Left forelimb (tissue), 1 donor: Measurements from ENCODE around the gene MYCBP.
"Not testable (repeated sequence)": the region's sequence is repeated elsewhere in the genome, so short reads cannot be mapped to it uniquely, and the experiment has no call there.

Experiments used
- DNase-seq: peaks from one replicate; pipeline ENCODE4 v3.0.0-alpha.2; 2018; ENCODE audit warnings: low spot score

Gene MYCBP, protein sequence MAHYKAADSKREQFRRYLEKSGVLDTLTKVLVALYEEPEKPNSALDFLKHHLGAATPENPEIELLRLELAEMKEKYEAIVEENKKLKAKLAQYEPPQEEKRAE

DNA sequence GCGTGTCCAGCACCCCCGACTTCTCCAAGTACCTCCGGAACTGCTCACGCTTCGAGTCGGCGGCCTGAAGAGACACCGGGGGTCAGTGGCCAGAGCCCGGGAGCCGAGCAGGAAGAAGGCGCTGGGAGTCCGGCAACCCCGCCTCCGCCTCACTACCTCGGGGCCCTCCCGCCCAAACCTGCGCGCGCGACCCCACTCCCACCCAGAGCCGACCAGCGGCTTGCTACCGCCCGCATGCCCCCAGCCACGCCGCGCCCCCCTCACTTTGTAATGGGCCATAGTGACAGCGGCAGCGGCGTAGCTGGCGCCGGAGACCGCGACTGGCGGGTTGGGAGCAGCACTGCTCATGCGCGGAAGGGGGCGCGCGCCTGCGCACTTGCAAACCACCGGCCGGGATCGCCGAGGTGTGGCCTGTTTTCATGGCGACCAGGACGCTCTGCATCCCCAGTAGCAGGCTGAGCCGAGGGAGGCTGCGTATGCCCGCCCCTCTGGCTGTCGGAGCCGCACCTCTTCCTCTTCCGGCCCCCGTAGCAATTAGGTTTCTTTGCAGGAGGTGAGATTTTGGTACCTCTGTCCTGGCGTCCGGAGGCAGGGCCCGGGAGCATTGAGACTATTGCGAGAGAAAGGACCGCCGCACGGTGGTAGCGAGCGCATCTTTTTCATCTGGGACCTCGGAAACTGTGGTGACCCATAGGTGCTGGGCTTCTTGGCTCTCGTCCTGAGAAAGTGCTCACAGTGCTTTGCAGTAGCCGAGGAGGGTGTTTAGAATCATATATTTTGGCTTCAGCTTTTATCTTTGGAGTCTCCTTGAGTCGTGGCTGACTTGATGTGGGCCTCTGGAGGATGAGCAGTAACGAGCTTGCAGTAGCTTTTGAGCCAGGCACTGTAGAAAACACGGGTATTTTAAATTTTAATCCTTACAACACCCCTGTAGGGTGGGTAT, at the start of gene MYCBP:
TSS of gene MYCBP (minus strand) at position 322 of the 943 bp plus-strand sequence. CDS start at position 279, 43 bp downstream.
- DNase-seq = peak; percentile 98

DNA sequence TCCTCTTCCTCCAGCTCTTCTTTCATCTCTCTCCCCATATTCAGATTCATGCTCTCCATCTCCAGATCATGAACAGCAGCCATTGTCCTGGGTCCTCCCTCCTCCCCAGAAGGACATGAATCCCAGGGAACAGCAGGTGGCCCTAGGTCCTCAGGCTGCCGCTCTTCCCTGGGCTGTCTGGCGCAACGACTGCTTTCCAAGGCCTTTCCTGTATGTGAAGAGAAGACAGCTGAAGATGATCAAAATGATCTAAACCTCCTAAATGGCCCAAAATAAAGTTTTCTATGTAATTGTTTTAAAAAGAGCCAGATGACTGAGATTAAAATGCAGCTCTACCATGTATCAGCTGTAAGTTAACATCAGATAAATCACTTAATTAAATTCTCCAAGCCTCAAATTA, 46.0 kb upstream of the MYCBP start:
- DNase-seq = no peak

DNA sequence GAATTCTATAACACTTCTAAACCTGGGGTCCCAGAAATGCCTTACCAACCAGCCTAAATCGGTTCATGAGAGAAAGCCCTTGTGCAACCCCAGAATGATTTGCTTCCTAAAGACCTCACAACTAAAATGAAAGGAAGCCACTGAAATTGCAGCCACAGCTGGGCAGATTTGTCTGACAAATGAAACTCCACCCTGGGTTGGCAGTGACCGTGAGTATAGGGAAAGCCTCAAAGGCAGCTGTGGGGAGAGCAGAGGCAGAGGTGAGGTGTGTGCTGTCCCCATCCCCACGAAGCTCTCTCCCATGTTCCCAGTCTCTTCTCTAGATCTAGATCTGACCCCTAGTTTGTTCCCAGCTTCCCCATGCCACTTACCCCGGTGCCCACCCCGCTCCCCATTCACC, 45.4 kb upstream of the MYCBP start:
- no peak for DNase-seq

DNA sequence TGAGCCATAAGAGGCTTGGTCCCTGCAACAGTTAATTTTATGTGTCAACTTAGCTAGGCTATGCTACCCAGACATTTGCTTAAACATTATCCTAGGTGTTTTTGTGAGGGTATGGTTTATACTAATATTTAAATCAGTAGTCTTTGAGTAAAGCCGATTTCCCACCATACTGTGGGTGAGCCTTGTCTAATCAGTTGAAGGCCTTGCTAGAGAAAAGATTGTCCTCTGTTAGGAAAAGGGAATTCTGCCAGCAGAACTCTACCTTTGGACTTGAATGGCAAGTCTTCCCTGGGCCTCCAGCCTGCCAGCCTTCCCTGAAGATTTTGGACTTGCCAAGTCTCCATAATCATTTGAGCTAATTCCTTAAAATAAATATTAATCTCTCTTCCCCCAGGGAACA, 44.6 kb upstream of the MYCBP start:
- no peak for DNase-seq

DNA sequence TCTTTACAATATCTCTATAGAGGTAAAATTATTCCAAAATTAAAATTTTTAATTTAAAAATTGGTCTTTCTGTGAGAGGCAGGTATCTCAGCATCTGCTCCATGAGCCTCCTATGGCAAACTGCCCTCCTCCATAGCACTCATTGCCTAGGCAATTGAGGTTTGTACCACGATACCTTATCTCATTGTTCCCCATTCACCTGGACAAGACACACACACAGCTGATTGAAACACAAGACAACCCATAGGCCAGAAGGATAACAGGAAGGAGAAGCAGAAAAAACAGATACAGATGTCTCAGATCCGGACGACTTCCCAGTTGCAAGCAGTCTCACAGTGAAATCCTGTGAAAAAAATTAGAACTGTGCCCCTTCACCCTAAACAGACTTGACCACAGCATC, 44.2 kb upstream of the MYCBP start:
- no peak for DNase-seq

DNA sequence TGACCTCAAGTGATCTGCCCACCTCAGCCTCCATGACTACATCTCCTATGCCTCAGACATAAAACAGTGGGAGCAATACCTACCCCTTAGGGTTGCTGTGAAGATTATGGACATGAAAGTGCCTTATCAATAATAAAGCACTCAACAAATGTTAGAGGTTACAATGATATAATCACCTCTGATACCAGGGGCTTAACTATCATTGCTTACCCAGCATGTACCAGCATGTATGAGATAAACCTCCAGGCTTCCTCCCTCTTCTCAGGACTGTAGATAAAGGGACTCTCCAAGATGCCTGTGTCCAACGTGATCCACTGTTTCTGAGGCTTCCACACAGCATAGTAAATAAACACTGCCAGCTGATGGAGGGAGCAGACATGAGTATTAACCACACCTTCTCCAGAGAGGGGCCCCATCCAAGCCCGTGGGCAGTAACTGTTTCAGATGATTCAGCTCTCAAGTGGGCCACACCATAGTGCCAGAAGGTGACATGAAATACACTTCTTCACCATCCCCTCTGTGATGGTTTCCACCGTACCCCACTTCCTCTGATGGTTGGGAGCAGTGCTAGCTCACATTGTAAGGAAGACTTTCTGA, 42.3 kb upstream of the MYCBP start:
- no peak for DNase-seq

DNA sequence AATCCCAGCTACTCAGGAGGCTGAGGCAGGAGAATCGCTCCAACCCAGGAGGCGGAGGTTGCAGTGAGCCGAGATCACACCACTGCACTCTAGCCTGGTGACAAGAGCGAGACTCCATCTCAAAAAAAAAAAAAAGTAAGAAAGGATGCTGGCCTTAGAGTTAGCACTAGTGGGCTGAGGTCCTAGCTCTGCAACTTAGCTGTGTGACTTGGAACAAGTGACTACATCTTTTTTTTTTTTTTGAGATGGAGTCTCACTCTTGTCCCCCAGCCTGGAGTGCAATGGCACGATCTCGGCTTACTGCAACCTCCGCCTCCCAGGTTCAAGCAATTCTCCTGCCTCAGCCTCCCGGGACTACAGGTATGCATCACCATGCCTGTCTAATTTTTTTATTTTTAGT, 41.8 kb upstream of the MYCBP start:
- DNase-seq = not testable (repeated sequence)

DNA sequence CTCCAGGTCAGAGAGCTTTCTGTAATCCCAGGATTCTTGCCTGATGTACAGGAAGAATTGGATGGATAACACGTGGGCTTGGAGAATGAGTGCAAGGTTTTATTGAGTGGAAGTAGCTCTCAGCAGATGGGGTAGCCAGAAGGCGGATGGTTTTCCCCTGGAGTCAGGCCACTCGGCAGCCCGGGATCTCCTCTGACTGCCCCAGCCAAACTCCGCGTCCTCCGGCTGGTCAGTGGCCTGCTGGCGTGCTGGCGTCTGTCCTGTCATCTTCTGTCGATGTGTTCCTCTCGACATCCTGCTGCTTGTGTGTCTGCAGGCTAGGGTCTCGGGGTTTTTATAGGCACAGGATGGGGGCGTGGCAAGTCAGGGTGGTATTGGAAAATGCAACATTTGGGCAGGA, 35.7 kb upstream of the MYCBP start:
- no peak for DNase-seq

DNA sequence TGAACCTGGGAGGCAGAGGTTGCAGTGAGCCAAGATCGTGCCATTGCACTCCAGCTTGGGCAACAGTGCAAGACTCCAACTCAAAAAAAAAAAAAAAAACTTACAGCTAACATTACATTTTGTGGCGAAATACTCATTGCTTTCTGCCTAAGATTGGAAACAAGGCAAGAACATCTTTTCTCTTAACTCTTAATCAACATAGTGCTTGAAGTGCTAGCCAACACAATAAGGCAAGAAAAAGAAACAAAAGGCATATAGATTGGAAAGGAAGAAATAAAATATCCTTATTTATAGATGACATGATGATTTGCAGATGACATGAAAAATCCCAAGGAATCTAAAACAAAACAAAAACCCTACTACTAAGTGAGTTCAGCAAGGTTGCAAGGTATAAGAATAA, 32.8 kb upstream of the MYCBP start:
- no peak for DNase-seq

DNA sequence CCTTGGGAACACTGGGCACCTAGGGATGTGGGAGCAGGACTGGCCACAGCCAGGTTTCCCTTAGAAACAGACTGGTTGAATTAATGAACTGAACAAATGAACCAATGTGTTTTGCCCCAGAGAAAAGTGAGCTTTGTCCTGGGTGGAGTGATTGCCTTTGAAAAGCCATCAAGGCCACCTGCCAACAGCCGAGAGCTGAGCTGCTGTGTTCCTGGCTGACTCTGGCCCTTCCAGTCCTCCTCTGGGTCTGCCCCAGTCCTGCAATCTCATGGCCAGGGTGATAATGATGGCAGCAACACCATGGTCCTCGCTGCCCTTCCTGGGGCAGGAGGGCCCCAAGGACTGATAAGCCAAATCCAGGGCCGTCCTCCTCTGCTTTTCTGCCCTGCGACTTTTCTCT, 26.4 kb upstream of the MYCBP start:
- DNase-seq = no peak

DNA sequence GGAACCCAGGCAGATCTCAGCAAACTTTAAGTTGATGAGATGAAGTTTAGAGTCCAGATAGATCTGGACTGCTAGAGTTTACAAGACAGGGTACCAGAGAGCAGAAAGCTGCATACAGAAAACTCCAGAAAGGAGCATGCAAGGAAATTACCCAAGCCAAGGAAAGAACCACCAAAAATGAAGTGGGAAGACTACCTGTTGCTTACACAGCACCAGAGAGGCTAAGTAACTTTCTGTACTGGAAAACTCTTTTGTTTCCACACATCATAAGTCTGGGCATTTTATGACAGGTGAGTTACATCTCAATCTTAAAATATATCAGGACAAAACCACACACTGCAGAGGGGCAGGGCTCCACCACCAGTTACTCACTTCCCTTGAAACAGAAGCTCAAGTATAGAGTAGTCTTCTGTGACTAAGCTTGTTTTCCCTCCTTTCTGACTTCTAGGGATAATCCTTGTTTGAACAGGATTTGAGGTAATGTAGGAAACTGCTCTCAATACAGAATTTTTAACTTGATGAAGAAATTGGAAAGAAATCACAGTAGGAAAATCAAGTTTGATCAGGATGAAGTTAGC, 25.6 kb upstream of the MYCBP start:
- DNase-seq = no peak

DNA sequence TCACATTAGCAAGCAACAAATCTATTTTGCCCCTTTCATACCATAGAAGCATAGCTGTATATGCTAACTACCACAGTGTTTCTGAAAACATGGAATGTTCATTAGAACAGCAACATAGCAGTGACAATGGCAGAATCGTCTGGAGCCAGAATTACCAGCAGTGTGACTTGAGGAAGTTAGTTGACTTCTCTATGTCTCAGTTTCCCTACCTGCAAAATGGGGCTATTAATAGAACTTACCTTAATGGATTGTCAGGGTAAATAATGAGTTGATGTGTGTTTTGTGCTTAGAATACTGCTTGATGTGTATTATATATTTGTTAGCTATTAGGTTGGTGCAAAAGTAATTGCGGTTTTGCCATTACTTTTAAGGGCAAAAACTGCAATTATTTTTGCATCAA, 23.0 kb upstream of the MYCBP start:
- no peak for DNase-seq

DNA sequence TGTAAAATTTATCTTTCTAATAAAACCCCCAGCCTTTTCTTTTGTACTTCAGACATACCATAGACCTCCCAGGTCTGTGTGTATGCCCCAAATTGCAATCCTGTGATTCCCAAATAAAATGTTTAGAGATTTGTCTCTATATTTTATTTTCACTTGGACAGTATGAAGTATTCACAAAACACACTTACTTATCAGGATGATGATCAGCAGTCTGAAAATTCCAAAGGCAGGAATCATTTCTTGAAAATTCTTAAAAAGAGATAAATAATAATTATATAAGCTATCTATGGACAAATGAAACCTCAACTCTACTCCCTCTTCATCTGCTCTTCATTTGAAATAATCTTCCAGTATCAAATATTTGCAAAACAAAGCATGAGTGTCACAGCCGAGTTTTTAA, 19.8 kb upstream of the MYCBP start:
- no peak for DNase-seq

DNA sequence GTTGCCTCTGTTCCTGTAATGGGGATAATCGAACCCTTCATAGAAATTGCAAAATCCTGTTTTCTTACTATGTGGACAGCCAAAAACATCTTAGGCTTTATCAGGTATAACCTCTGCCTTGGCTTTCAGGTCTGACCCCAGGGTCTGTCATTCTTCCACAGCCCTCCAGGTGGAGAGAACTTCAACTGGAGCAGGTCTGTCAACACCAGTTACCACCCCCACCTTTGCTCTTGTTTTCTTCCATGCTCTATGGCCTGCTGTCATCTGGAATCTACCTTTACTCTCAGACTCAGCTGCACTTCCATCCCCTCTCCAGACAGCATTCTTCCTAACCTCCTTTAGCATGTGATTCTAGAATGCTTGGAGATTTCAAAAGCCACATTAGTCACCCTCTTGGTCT, 18.6 kb upstream of the MYCBP start:
- no peak for DNase-seq

DNA sequence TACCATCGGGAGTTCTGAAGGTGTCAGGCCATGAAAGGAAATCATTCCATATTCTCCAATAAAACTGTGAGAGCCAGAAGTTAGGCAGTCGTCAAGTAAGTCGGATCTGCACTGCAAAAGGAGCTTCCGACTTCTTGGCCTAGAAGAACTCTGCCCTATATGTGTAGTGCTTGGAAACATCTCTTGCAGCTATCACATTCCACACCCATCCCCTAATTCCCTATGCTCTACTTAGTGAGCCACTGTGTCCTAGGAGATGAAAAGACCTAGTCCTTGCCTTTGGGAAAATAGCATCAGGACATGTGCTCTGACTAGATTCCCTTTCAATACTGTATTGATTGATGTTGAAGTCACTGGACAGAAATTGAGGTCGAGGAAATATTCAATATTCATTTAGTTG, 16.4 kb upstream of the MYCBP start:
- DNase-seq = no peak

DNA sequence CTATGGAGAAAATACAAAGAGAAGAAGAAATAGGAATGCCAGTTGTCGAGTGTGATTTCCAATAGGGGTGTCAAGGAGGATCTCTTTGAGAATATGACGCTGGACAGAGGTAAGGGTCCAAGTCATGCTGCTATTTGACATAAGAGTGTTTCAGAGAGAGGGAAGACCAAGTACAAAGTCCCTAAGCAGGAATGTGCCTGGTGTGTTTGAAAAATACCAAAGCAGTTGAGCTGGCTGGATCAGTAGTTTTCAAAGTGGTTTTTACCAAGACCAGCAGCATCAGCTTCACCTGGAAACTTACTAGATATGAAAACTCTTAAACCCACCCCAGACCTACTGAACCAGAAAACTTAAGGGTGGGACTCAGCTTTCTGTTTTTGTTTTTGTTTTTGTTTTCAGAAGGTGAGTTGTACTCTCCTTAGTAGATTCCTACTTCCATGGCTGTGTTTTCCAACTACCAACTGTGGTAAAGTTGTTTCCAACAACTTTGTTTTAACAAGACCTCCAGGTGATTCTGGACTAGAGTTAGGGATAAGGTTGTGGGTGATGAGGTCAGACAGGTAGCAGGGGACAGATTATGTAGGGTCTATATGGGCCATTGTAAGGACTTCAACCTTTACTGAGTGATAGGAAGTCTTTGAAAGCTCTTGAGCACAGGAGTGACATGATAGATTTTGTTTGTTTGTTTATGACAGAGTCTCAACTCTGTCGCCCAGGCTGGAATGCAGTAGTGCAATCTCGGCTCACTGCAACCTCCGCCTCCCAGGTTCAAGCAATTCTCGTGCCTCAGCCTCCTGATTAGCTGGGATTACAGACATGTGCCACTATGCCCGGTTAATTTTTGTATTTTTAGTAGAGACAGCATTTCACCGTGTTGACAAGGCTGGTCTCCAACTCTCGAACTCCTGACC, 15.5 kb upstream of the MYCBP start:
- no peak for DNase-seq

DNA sequence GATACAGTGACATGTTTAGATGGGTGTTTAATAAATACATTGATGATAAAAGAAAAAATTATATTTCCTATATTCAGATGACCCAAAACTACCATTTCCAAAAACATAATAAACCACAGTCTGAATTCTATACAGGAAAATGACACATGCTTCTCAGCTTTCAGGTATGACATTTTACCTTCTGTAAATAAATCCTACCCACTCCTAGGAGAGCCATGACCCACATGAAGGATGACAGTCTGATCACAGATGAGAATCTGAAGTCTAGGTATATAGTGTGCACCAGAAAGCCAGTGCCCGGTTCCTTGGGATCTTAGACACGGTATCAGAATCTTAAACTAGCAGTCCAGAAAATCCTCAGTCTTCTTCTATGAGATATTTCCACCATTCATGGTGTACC, 11.9 kb upstream of the MYCBP start:
- no peak for DNase-seq

DNA sequence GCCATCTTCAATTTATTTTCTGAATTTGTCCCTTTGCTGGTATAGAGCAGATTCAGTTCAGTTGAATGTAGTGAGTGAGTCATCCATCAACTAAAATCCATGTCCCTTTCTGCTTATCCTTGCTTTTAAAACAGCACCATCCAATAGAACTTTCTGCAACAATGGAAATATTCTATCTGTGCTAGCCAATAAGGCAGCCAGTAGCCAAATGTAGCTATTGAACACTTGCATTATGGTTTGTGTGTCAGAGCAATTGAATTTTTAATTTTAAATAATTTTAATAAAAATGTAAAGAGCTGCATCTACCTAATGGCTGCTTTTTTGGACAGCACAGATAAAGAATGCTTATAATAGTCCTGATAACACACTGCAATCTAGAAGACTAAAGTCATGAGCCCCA, 8.3 kb upstream of the MYCBP start, which contains the start of gene GJA9:
TSS of gene GJA9 (minus strand) at position 101 of the 400 bp plus-strand sequence. CDS start 5,489 bp downstream, outside the sequence.
- no peak for DNase-seq

DNA sequence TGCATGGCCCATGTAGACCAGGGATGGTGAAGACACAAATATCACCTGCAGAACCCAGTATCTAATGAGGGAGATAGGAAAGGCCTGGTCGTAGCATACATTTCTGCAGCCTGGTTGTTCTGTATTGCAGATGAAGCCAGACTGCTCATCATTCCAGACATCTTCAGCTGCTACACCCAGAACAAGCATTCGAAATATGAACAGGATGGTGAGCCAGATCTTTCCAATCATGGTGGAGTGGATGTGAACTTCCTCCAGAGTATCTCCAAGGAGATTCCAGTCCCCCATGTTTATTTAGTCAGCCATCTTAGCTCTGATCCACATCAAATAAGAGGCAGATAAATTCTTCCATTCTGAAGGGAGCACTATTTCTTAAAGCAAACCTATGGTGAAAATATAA, 2.7 kb upstream of the MYCBP start:
- DNase-seq = no peak

DNA sequence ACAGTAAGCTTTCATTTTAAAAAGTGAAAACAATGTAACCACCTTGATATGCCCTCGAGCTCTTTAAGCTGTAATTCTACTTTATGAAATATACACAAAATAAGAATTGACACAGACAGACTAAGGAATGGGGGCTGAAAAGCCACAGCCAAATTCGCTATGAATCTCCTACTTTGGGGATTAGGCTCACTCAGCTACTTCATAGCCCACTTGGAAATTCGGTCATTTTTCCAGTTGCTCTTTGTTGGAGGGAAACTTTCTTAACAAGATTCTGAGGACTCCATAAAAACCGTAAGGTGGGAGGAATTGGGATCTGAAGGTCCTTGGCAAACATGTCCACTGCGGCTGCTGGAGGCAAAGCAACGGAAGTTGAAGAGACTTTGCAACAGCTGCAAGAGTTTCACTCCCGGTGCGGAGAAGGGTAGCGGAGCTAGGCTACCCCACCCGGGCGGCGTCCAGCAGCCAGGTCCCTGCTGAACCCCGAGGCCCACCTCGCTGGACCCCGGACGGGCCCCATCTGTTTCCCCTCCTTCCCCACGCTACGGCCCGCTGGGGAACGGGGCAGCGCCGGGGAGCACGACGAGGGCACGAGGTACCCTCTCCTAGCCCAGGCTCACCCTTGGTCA, 634 bp downstream of the MYCBP start:
- no peak for DNase-seq

DNA sequence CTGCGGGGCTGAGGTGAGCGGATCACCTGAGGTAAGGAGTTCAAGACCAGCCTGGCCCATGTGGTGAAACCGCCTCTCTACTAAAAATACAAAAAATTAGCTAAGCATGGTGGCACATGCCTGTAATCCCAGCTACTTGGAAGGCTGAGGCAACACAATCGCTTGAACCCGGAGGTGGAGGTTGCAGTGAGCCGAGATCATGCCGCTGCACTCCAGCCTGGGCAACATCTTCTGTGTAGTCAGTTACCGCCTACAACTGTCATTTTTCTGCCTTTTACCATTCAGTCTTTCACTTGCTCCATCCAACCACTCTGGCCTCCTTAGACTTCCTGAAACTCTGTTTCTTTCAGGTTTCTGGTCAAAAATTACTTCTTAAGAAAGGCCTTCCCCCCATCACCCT, 2.2 kb downstream of the MYCBP start:
- DNase-seq = no peak
